ENCODE data around the gene MSGN1.

MSGN1 gene

DNA sequence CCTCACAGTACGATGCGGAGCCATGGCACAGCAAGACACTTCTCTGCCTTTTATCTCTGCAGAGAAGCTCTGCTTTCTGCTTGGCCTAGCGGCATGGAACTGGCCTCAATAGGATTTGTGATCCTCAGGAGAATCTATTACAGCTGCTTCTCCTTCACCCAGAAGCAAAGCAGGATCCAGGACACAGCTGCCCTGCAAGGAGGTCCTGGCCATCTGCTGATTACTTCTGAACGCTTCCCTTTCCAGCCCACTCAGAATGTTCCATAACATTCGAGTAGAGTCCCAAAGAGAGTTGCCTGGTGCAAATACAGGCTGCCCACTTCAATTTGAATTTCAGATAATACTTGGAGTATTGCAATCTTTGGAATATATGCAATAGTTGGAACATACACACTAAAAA is 33.0 kb downstream of the MSGN1 start:
- no peak for DNase-seq (ENCODE audit: low spot score)

DNA sequence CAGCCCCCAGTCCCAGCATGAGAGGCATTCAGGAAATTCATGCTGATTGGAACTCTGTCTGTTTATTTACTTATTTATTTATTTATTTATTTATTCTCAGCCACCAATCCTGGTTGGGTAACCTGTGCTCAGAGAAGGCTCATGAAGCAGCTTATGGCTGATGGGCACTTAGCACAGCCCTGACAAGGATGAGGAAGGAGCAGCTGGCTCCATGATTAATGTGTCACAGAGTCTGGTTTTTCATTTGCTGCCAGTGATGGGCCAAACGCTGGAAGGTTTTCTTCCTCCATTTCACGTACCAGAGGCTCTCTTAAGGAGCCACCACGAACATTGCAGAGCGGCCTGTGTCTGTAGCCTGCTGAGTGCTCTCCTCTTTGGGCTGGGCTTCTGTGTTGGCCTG is 33.9 kb downstream of the MSGN1 start:
- DNase-seq (ENCODE audit: low spot score) = no peak

DNA sequence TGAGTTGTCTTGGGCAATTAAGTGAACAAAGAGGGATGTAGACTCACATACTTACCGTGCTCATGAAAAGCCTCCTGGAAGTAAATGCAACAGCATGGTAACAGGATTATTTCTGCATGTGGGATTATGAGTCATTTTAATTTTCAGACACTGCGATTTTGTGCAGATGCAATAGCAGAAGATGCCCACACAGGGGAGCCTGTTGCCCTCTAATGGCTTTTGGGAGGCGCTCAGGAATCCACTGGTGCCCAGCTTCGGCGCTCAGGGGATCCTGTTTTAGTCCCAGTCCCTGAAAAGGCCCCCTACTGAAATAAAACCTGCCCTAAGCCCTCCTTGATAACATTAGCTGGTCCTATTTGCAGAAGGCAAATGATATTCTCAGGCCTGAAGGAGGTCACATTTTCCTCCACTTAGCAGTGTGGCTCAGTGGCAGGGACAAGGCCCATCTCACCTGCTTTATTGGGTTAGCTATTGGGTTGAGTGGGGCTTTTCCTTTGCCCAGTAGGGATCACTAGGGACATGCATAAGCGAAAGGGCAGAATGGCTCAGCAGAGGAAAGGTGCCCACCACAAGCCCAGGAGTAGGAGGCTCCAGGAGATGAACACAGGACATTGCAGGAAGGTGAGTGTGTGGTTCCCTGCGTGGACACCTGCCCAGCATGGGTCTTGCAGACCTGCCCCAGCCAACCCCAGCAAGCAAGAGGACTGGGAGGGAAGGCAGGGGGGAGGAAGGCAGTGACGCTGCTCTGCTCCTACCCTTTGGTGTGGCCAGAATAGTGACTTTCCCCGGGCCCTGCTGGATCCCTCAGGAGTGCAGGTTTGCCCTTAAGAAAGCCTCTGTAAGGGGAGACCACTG is 35.7 kb downstream of the MSGN1 start:
- DNase-seq (ENCODE audit: low spot score) = peak; percentile 33

DNA sequence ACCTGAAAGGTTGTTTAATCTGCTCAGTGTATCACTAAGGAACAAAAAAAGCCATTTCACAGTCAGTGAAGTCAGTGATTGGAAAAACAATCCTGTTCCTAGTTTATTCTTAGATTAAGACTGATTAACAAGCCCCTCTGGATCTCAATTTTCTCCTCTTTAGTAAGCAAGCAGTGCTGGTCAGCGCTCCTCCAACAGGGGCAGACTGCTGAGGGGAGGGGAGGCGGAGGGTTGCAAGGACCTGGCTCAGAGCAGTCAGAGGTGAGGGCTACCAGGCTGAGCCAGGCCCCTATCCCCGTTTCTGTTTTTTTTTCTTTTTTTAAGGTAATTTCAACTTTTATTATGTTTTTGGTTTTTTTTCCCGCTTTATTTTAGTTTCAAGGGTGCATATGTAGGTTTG is 37.5 kb downstream of the MSGN1 start:
- no peak for DNase-seq (ENCODE audit: low spot score)

DNA sequence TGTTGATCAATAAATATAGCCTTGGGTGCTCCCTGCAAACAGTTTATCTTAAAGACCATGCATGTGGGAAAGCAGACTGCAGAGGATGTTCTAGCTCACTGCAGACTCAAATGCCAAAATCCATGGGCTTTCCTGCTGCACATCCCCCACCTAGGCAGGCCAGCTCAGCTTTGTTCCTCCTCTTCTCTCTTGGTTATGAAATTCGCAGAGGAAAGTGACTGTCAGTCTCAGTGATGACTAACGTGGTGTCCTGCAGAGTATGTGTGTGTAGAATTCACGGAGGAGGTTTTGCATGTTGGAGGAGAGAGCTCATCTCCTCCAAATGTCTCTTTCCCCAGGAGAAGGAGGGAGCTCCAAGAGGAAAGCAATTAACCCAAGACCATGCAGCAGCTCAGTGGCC is 40.8 kb downstream of the MSGN1 start:
- DNase-seq (ENCODE audit: low spot score) = no peak

DNA sequence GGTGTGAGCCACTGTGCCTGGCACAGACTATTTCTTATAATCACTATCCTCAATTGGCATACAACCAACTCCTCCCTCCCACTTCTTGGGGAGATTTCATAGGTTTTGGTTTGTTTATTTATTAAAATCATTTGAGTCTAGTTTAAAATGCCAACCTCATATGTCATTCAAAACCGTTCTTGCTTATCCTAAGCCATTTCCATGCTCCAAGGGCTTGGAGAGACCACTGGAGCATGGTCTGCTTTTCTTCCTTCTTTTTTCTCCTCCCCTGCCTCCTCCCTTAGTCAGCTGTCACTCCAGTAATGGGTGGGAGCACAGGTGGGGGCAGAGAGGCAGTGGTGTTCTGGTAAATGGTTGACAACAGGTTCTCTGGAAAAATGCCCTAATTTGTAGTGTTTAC is 41.8 kb downstream of the MSGN1 start:
- DNase-seq (ENCODE audit: low spot score) = no peak

DNA sequence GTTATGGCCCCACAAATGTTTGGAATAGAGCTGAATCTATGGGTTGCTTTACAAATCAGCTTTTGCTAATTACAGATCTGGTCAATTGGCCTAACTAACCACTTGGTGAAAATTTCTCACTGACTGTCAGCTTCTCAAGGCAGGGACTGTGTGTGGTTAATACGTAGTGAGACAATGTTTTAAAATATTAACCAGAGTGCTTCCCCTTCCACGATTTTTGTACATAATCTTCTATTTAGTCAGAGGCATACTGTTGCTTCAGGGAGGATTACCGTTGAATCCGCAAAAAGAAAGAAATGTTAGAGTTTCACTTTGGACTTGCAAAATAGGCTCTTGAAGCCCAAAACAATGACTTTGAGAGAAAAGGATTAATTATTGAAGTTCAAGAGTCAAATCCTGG is 47.3 kb downstream of the MSGN1 start:
- no peak for DNase-seq (ENCODE audit: low spot score)

DNA sequence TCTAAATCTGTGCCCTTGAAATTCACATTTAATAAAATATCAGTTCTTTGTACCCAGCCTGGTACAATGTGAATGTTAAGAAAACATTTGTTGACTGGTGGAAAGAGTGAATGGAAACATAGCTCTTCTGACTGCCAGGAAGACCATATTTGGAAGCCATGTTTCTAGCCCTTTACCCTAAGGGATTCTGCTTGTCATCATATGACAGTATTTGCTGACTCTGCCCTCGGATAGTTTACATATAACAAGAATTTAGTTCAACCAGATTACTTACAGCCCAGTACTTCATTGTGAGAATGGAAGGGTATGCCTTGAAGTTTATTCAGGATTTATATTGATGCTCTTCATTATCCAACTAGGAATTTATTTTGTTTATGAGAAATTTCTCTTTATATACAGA is 48.4 kb downstream of the MSGN1 start:
- DNase-seq (ENCODE audit: low spot score) = no peak

DNA sequence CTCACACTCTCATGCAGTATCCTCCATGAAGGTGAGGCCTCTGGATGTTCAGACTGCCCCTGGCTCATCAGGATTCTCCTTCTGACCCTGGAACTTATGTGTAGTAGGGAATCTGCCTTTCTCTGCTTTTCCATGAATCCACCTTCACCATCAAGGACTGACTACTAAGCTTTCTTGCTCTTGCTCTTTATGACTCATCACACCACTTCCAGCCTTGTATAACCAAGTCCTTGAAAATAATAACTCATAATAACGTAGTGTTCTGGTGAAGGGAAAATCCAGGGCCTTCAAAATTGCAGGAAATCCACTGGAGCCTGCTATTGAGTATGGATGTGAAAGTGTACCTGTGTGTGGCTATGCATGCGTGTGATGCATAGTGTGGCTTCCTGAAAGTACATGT is 50.9 kb downstream of the MSGN1 start:
- DNase-seq (ENCODE audit: low spot score) = no peak
